DMS53 treated with DMSO at 0.1 percent for 48 hours (cell line): ENCODE data around the gene TGFBRAP1.

Experiments
- DNase-seq: peaks from one replicate; lab custom pipeline; 2025; ENCODE audit not compliant: unreplicated experiment; lab: John Stamatoyannopoulos, UW

The TGFBRAP1 gene

GRCh38 chr2:105243961-105244360 lies 85.6 kb downstream of the TGFBRAP1 start:
- DNase-seq = no peak

DNA sequence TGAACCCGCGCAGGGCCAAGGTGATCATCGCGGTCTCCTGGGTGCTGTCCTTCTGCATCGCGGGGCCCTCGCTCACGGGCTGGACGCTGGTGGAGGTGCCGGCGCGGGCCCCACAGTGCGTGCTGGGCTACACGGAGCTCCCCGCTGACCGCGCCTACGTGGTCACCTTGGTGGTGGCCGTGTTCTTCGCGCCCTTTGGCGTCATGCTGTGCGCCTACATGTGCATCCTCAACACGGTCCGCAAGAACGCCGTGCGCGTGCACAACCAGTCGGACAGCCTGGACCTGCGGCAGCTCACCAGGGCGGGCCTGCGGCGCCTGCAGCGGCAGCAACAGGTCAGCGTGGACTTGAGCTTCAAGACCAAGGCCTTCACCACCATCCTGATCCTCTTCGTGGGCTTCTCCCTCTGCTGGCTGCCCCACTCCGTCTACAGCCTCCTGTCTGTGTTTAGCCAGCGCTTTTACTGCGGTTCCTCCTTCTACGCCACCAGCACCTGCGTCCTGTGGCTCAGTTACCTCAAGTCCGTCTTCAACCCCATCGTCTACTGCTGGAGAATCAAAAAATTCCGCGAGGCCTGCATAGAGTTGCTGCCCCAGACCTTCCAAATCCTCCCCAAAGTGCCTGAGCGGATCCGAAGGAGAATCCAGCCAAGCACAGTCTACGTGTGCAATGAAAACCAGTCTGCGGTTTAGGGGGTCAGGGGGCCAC lies 87.1 kb downstream of the TGFBRAP1 start:
- DNase-seq = no peak

DNA sequence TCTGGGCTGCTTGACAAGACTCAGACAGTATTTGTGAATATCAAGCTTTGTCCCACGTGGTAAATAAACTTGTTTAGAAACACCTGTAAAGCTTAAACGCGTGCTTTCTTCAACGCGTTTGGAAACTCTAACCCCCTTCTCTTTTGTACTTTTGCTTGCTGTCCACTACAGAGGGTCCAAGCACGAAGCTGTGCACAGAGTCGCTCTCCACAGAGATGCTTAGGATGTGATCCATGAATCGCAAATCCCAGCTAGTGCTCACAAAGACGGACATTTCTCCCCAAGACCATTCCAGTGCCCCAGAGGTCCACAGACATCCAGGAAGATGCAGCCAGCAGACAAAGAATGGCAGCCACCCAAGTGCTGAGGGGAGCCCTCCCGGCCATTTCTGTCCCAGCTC lies 88.1 kb downstream of the TGFBRAP1 start, which contains the start of gene GPR45:
GPR45 (plus strand) TSS at position 301 of the 400 bp plus-strand sequence. CDS start 116 bp downstream, outside the sequence.
- no peak for DNase-seq

GRCh38 chr2:105239924-105240323 lies 89.6 kb downstream of the TGFBRAP1 start:
- no peak for DNase-seq

GRCh38 chr2:105238664-105239240 lies 90.8 kb downstream of the TGFBRAP1 start:
- DNase-seq = no peak

DNA sequence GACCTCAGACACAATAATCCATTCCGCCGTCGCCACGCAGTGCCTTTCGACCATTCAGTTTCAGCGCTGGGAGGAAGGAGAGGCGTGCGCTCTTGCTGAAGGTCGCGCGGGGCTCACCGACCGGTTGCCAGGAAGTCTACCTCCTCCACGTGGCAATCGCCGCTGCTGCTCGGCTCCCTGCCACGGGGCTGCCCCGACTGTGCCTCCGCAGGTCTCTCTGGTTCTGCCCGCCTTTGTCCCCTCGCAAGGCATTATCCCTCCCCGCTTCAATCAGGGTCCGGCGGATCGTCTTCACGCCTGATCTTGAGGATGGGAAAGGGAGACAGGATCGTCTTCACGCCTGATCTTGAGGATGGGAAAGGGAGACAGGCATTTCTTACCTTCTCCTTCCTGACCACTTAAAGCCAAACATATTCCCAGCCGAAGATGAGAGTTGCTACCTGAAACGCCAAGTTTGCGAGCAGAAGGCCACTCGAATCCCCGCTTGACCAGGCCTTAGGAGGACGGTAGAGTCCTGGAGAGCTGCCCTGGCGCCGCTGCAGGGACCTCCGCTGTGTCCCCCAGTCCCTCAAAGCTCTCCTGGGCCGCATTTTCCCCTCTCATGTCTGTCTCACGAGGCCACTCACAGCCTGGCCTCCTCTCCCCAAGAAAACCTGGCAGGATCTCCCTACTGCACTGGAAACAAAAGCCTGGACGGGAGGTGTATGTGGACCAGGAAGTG lies 92.3 kb downstream of the TGFBRAP1 start:
- DNase-seq = no peak

GRCh38 chr2:105236060-105236424 lies 93.5 kb downstream of the TGFBRAP1 start:
- DNase-seq = no peak

DNA sequence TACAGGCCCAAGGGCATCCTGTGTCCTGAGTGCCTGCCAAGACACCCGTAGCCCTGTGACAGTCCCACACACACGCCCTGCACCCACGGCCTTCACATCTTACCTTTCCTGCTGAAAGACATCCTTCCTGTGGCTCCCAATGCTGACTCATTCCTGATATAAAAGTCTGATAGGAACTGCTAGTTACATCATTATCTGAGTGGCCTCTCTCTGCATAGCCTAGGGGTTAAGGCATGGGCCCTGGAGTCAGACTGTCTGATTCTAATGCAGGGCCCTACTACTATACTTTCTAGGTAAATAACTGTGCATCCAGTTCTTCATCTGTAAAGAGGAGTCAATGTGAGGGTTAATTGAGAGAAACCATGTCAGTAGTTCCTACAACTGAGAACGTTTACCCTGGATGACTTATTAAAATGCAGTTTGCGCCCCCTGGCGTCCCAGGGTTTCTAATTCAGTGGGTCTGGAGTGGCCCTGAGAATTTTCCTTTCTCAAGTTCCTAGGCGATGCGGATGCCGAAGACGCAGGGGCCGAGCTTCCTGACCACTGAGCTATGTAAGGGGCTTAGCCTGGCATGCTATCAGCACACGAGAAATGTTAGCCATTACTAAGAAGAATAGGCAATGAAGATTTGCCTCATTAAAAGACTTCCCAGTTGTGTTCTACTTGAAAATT lies 94.0 kb downstream of the TGFBRAP1 start:
- peak; percentile 88 for DNase-seq

DNA sequence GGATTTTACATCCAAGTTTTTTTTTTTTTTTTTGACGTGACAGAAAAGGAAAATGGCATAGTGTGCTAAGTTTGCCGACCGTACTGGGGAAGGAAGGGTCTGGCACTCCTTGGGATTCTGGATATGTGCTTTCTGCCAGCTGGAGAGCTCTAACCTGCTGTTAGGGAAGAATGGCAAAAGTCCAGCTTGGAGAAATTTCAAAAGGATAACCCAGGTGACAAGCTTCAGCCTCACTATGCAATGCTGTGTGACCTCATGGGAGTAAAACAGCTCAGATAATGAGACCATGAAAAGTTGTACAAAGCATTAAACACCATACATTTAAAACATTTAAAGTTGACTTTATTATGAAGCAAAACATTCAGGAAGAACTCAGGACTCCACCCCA lies 98.3 kb downstream of the TGFBRAP1 start:
- DNase-seq = no peak

DNA sequence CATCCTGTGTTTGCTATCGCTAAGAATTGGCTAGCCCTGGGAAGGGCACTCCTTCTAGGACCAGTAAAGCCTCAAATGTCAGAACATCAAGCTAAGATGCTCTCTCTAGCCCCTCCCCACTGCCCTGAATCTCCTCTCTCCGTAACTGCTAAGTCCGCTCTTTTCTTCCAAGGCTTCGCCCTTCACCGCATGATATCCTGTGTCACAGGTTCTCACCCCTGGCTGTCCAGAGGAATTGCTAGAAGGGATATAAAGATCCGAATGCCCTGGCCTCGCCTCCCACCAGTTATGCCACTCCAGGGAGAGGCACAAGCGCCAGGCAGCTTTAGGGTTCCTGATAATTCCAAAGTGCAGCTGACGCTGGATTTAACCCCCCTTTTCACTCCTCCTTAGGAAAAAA lies 105.1 kb downstream of the TGFBRAP1 start:
- DNase-seq = no peak

DNA sequence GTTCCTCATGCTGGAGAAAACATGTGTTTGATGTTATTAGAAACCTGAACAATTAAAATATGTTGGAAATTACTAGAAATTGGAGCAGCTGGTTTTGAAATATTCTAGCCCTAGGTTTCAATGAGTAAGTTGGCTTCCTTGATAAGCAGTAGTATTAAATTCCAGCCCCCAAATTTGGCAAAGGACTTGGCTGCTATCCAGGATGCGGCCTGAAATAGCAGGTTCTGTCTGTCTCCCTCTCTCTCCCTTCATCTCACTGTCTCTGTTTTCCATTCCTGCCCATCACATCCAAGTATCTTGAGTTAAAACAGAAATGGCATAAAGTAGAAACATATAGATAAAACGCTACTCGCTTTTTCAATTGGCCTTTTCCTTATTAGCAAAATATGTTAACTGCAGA lies 108.9 kb downstream of the TGFBRAP1 start:
- no peak for DNase-seq

- DNase-seq = no peak
Measured at GRCh38 chr2:105215586-105216192, 113.8 kb downstream of the TGFBRAP1 start.
